ENCODE data around the gene BLOC1S6.

BLOC1S6 gene

DNA sequence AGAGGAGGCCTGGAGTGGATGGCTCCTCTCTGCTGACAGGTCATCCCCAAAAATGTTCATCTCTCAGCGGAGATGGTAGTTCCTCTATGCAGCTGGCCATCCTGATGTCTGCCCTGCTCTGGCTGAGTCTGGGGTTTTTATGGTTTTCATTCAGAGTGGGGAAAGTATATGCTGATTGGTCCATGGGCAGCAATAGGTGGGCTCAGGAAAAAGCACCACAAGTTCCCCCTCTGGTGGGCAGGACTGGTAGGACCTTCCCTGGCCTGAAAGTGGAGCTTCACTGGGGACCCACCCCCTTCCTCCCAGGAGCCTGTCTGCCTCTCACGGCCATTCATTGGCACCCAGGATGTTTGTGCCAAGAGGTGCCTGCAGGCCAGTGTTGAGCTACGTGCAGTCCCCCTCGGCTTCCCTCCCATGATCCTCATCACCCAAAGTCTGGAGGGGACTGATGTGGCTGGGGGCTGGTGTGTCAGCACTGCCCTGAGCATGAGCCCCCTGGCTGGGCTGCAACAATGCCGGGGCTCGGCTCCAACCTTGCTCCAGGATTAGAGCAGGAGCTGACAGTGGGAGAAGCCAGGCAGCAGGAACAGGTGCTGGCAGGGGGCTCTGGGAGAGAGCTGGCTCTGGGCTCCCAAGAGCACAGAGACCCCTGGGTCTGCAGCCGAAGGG lies 13.1 kb upstream of the BLOC1S6 start:
- TF ChIP-seq, protein P1, sequence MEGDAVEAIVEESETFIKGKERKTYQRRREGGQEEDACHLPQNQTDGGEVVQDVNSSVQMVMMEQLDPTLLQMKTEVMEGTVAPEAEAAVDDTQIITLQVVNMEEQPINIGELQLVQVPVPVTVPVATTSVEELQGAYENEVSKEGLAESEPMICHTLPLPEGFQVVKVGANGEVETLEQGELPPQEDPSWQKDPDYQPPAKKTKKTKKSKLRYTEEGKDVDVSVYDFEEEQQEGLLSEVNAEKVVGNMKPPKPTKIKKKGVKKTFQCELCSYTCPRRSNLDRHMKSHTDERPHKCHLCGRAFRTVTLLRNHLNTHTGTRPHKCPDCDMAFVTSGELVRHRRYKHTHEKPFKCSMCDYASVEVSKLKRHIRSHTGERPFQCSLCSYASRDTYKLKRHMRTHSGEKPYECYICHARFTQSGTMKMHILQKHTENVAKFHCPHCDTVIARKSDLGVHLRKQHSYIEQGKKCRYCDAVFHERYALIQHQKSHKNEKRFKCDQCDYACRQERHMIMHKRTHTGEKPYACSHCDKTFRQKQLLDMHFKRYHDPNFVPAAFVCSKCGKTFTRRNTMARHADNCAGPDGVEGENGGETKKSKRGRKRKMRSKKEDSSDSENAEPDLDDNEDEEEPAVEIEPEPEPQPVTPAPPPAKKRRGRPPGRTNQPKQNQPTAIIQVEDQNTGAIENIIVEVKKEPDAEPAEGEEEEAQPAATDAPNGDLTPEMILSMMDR (IDR thresholded peaks at IDR 0.05; ENCODE audit: control extremely low read depth, extremely low read depth, low read depth, missing control alignments) = no peak
- ChIA-PET POLR2A (no interaction called here), CTCF (interaction anchor here (0.9 to 2.1 kb wide), 4 partner anchors 12 to 369 kb away, joined by 3 to 10 read pairs (median 4); no protein-coding TSS in a partner anchor)

DNA sequence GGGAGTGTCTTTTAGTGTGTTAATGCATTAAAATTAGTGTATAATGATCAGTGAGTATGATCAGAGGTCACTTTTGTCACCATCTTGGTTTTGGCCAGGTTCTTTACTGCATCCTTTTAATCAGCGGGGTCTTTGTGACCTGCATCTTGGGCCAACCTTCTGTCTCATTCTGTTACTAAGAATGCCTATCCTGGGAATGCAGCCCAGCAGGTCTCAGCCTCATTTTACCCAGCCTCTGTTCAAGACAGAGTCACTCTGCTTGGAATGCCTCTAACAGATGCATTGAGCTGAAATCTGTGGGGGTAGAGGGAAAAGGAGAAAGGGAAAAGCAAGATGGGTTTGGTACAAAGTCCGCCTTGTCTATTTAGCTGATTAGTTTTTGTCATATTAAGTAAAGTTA lies 5.3 kb upstream of the BLOC1S6 start:
- DNase-seq (ENCODE audit: extremely low spot score) = no peak
- TF ChIP-seq, protein P1 (IDR thresholded peaks at IDR 0.05; ENCODE audit: control extremely low read depth, extremely low read depth, low read depth, missing control alignments) = no peak
- CTCF ChIA-PET = interaction anchor here (2.0 kb wide), 1 partner anchor 13 kb away, joined by 5 read pairs; no protein-coding TSS in a partner anchor

More for the DNA sequence above, 13.1 kb upstream of the BLOC1S6 start:
- DNase-seq (ENCODE audit: extremely low spot score) = no peak

DNA sequence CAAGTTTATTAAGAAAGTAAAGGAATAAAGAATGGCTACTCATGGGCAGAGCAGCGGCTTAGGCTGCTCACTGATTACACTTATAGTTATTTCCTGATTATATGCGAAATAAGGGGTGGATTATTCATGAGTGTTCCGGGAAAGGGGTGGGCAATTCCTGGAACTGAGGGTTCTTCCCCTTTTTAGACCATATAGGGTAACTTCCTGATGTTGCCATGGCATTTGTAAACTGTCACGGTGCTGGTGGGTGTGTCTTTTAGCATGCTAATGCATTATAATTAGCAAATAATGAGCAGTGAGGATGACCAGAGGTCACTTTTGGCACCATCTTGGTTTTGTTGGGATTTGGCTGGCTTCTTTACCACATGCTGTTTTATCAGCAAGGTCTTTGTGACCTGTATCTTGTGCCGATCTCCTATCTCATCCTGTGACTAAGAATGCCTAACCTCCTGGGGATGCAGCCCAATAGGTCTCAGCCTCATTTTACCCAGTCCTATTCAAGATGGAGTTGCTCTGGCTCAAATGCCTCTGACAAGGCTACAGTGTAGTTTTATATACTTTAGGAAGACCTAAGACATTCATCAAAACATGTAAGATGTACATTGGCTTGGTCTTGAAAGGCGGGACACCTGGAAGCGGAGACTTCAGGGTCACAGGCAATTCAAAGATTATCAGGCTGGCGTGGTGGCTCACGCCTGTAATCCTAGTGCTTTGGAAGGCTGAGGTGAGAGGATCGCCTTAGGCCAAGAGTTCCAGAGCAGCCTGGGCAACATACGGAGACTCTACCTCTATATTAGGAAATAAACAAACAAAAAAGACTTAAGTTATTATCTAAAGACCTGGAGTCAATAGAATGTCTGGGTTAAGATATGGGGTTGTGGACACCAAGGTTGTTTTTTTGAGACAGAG lies 3.2 kb upstream of the BLOC1S6 start:
- no peak for DNase-seq (ENCODE audit: extremely low spot score)
- POLR2A ChIA-PET = no interaction called here
- CTCF ChIA-PET = no interaction called here
- TF ChIP-seq, protein P1 (IDR thresholded peaks at IDR 0.05; ENCODE audit: control extremely low read depth, extremely low read depth, low read depth, missing control alignments) = no peak

More for the DNA sequence above, 5.3 kb upstream of the BLOC1S6 start:
- POLR2A ChIA-PET = no interaction called here

DNA sequence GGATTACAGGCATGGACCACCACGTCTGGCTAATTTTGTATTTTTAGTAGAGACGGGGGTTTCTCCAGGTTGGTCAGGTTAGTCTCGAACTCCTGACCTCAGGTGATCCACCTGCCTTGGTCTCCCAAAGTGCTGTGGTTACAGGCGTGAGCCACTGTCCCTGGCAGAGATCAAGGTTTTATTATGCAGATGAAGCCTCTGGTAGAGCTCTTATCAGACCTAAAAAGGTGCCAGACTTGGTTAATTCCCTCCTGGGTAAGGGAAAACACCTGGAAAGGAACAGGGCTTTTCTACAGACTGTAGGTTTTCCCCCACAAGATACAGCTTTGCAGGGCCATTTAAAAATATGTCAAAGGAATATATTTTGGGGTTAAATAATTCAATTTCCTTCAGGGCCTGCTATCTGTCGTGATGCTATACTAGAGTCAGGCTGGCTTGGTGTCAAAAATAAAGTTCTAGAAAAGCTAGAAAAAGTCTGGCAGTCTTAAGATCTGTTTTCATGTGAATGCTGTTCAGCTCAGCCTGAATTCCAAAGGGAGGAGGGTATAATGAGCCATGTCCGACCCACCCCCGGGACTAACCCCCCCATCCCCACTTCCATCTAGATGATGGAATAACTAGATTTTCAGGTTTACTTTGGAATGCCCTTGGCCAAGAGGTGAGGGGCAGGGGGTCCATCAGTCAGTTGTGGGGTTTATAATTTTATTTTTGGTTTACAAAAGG lies 1.9 kb upstream of the BLOC1S6 start:
- DNase-seq (ENCODE audit: extremely low spot score) = no peak
- ChIA-PET CTCF (interaction anchor here (0.7 to 3.3 kb wide), 4 partner anchors 11 to 76 kb away, joined by 3 to 21 read pairs (median 8); no protein-coding TSS in a partner anchor), POLR2A (no interaction called here)
- TF ChIP-seq, protein P1 (IDR thresholded peaks at IDR 0.05; ENCODE audit: control extremely low read depth, extremely low read depth, low read depth, missing control alignments) = no peak

DNA sequence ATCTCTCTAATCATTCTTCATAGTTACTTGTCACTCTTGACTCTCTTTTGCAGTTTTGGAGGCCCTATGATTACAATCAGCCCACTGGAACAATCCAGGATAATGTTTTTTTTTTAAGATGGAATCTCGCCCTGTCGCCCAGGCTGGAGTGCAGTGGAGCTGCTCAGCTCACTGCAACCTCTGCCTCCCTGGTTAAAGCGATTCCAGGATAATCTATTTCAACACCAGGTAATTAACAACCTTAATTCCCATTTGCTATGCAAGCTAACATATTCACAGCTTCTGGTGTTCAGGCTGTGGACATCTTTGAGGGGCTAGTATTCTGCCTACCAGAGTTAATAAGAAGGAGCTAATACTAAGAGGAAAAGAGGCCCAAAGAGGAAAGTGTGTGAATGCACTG lies 1.1 kb upstream of the BLOC1S6 start:
- ChIA-PET CTCF (interaction anchor here (0.7 to 4.8 kb wide), 11 partner anchors 11 to 157 kb away, joined by 3 to 28 read pairs (median 6); no protein-coding TSS in a partner anchor), POLR2A (interaction anchor here (1.3 kb wide), 1 partner anchor 385 kb away, joined by 4 read pairs; no protein-coding TSS in a partner anchor)
- DNase-seq (ENCODE audit: extremely low spot score) = no peak
- TF ChIP-seq, protein P1 (IDR thresholded peaks at IDR 0.05; ENCODE audit: control extremely low read depth, extremely low read depth, low read depth, missing control alignments) = no peak

Data from GM10248 (cell line).